Pulmonary artery endothelial cell (primary cell): Measurements from ENCODE around the gene IKZF2. TPM values are rescaled to one million over a fixed set of nuclear protein-coding genes. Genes with fewer than 3 reads are reported as not detected.

Experiments
- DNase-seq: peaks from one replicate; pipeline ENCODE4 v3.0.0-alpha.2; 2011; ENCODE audit warnings: low read depth, low spot score
- total RNA-seq: library from RNA; depleted of rRNA; stranded (reverse); fragments of >200 nt; gene quantifications from 2 replicates; pipeline ENCODE4 v1.2.3, GENCODE V29; 2014

Gene IKZF2
- total RNA-seq, 1 donor from 2014 or later = 0.73 TPM

- DNase-seq = no peak
These were observed 1.5 kb upstream of the IKZF2 start for GRCh38 chr2:213152888-213153287.

DNA sequence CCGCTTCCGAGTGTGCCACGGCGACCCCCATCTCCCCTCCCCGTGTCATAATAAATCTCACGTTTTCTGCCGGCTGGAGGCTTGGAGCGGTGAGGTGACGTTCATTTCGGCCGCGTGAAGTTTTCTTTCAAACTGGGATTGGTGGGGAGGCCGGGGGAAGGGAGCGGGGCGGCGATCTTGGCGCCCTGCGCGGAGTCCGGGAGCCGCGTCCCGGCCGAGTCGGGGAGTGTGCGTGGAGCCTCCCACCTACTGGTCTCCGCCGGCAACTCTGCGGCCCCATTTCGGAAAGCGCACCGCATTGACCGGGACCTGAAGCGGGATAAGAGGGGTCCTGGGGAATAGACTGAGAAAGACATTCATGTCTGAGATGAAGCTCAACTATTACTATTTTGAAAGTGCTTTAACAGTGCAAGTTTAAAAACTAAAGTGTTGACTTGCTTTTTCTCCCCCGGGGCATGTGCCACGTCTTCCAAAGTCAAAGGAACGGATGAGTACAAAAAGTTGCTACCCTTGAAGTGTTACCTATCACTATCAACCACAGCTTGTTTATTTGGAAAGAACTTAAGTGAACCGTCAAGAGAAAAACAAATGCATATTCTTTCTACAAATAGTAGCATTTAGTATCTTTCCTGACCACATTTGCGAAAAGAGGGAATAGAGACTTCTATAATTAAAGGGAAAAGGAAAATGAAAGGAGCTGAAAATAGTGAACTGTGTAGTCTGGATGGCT, 818 bp upstream of the IKZF2 start:
- no peak for DNase-seq

DNA sequence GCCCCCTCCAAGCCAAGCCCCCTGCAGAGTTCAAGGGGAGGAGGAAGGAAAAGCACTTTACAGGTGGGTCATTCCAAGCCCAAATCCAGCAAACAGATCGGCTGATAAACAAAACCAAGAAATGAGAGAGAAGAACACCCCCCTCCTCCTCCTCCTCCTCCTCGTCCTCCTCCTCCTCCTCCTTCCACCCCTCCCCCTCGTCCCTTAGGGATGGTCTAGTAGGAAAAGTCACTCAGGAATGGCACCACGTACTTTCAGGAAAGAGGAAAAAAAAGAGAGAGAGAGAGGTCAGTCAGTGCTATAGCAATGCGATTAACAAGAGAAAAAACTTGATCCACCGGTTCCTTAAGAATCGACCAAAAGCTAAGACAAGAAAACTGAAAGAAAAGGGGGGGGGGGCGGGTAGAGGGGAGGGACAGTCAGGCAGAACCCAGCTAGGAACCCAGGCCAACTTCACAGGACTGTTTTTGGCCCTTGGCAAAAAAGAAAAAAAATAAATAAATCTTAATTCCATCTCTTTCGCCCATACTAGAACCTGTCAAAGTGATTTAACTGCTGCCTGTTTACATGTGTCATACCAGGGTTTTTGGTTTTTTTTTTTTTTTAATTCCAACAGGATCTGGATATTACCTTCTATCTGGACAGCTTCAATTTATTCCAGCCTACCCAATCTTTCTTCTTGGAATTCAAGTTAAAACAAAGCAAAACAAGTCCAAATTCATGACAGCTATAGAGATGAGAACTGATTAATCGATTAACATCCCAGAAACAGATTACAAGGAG, 906 bp downstream of the IKZF2 start:
- no peak for DNase-seq

DNA sequence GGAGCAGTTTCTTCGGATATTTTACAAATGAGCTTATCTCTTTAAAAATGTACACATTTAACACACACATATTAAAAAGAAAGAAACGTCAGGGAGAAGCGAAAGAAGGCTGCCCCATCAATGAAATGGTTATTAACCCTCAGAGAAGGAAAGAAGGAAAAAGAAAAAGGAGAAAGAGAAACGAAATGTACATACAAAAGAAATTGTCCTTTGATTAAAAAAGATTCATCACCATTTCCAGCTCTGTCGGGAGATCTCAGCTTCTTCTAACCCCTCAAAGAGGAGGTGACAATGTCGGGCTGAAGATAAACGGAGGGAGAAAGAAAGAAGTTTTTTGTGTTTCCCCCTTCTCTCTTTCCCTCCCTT, 1.5 kb downstream of the IKZF2 start:
- DNase-seq = no peak

- no peak for DNase-seq
These were observed 2.0 kb downstream of the IKZF2 start for GRCh38 chr2:213149294-213149875.

DNA sequence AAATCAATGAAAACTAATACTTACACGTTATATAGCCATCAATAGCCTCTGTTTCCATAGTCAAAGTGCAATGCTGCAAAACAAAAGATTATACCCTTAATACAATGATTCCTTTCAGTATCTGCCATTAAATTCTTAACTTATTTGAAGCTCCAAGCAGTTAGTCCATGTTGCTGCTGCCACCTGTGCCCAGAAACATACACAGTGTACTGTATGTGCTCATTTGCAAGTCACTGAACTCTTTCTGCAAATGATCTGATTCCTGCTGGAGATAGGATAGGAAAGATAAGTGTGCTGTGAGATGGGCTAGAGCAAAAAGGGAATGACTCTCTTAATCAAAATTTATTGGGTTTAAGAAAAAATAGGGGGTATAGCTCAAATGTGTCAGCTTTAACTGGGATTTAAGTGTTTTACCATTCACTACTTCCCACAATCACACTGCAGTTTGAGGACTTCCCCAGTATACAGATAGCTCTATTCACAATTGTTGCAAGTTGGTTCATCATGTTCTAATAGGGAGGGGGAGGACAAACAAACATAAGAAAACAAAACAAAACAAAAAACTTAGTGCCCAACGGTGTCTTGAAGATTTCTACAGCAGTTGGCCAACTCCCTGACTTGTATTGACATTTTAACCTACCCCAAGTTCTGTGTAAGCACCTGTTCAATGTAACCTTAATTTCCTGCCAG, 2.7 kb downstream of the IKZF2 start:
- DNase-seq = no peak

DNA sequence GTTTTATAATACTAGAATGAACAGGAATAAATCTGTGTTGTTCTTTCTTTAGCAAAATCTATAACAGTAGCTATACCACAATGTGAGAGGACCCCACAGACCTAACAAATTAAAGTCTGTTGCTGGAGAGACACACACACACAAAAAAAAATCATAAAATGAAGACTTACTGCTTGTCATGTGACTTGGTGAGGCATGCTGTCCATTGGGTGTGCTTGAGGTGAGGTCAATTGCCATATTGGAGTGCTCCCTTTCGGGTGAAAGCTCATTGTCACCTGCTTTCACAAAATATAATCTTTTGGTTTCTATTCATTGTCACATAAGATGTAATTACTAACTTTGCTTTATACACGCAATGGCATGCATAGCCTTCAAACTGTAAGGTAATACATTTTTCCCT, 3.9 kb downstream of the IKZF2 start:
- DNase-seq = no peak

- no peak for DNase-seq
These were observed 5.6 kb downstream of the IKZF2 start for GRCh38 chr2:213145715-213146242.

- DNase-seq = no peak
These were observed 14.3 kb downstream of the IKZF2 start for GRCh38 chr2:213137064-213137463.

DNA sequence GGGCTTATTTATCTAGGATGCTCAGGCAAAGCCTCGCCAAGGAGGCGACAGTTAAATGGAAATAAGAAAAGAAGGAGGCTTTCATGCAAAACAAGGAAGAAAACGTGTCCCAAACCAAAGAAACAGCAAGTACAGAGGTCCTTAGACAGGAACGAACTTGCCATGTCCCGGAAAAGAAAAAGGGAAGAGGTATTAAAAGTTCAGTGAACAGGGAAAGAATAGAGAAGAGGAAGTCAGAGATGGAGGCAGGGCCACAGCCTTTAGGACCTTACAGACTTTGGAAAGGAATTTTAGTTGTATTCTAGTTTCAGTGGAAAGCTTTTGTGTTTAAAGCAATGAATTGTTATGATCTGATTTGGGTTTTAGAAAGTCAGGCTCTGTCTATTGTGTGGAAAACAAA, 22.1 kb downstream of the IKZF2 start:
- DNase-seq = no peak

DNA sequence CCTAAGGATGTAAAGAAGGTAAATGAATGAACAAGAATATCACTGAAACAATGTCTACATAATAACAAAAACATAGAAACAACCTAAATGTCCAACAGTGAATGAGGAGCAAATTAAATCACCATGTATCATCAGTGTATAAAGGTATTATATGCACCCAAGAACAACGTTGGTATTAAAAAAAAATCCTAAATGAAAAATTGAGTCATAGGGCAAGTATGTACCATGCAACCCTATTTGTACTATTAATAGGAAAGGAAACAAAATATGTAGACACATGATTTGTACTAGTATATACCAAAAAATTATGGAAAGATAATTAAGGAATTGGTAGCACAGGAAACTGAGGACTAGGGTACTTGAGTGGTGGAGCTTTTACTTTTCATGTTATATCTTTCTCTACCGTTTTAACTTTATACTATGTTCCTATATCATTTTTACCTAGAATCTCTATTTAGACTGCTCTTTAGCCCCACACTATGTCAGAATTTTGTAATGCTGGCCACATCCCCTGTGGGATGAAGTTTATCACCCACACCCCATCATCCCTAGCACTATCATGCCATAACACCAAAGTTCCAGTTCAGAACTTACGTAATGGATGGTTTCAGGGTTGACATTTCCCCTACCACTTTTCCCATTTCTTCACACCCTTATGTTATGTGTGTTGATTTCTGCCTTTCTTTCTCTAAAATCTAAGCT, 25.6 kb downstream of the IKZF2 start:
- DNase-seq = no peak

DNA sequence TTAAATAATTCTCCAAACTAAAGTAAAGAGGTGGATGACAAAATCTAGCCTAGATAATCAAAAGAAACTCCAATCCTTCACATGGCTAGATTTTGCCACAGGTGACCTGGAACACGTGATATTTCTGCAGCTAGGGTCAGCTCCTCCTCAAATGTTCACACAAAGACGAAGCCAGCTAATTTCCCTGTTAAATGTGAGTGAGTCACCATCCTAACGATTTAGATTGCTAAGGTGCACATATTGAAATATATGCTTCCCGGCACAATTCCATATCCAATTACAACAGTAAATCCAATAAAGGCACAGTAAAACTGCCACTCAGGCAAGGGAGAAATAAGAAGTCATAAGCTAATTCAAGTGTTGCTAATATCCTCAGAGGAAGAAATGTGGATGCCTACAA, 28.7 kb downstream of the IKZF2 start:
- DNase-seq = no peak

GRCh38 chr2:213121690-213122089, 29.7 kb downstream of the IKZF2 start:
- DNase-seq = no peak

GRCh38 chr2:213119061-213119809, 32.2 kb downstream of the IKZF2 start:
- no peak for DNase-seq

DNA sequence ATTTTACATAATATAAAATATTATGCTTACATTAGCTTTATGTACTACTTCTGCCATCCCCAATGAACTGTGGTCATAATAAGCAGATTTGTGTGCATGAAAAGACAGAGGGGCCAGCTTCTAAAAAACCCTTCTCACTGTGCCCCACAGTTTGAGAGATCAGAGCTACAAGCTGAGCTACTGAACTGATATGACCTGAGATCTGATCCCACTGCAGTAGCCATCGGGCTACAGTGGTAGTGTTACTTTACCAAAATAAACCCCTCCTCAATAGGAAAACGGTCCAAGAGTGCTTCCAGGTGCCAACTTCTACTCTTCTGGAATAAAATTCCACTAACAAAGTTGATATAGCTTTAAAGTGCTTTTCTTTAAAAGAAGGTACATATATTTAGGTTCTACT, 43.1 kb downstream of the IKZF2 start:
- no peak for DNase-seq

GRCh38 chr2:213107728-213108127, 43.7 kb downstream of the IKZF2 start:
- no peak for DNase-seq

DNA sequence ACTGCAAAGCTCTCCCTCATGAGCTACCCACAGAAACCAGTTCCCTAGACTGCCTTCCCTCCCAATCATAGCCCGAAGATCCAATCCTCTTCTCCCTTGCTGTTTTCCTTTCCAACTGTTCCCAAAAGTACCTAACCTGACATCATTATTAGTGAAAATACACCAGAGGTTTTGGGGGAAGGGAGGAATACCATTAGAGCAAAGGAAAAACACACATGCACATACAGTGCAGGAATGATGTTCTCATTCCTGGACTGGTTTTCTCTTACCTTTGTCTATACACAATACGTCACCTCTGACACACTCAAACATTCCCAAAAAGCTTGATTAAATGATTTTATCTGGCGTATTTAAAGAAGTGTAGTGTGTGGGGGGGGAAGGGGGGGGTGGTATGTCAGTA, 46.2 kb downstream of the IKZF2 start:
- no peak for DNase-seq

GRCh38 chr2:213104903-213105202, 46.6 kb downstream of the IKZF2 start:
- no peak for DNase-seq

GRCh38 chr2:213104092-213104902, 47.1 kb downstream of the IKZF2 start:
- DNase-seq = no peak
